Right hindlimb (tissue), 1 donor: ENCODE results near the gene ASB7.

ENCODE experiments used
- DNase-seq: peaks from one replicate; pipeline ENCODE4 v3.0.0-alpha.2; 2018

The ASB7 gene

GRCh38 chr15:100598655-100599054, 3.7 kb upstream of the ASB7 start:
- no peak for DNase-seq

GRCh38 chr15:100601163-100601562, 1.2 kb upstream of the ASB7 start:
- DNase-seq = no peak

GRCh38 chr15:100601617-100602063, 749 bp upstream of the ASB7 start:
- DNase-seq = no peak

- DNase-seq = no peak
These were observed 519 bp downstream of the ASB7 start for GRCh38 chr15:100602823-100603393.

- no peak for DNase-seq
These were observed 10.2 kb downstream of the ASB7 start for GRCh38 chr15:100612539-100612938.

GRCh38 chr15:100613208-100613607, 10.8 kb downstream of the ASB7 start:
- DNase-seq = no peak

- DNase-seq = no peak
These were observed 11.9 kb downstream of the ASB7 start for GRCh38 chr15:100614336-100614735.

- no peak for DNase-seq
These were observed 12.5 kb downstream of the ASB7 start for GRCh38 chr15:100614918-100615317.

GRCh38 chr15:100615801-100616200, 13.4 kb downstream of the ASB7 start:
- DNase-seq = no peak

GRCh38 chr15:100616700-100617099, 14.3 kb downstream of the ASB7 start:
- no peak for DNase-seq

- DNase-seq = no peak
These were observed 20.9 kb downstream of the ASB7 start for GRCh38 chr15:100623301-100623700.

- DNase-seq = peak; percentile 76
These were observed 25.5 kb downstream of the ASB7 start for GRCh38 chr15:100627789-100628395.

GRCh38 chr15:100628746-100629145, 26.4 kb downstream of the ASB7 start:
- no peak for DNase-seq

GRCh38 chr15:100631831-100632230, 29.4 kb downstream of the ASB7 start:
- DNase-seq = no peak

- no peak for DNase-seq
These were observed 31.3 kb downstream of the ASB7 start for GRCh38 chr15:100633763-100634075.

GRCh38 chr15:100635406-100636071, 33.1 kb downstream of the ASB7 start:
- DNase-seq = no peak

- no peak for DNase-seq
These were observed 35.9 kb downstream of the ASB7 start for GRCh38 chr15:100638177-100638730.

- DNase-seq = no peak
These were observed 40.0 kb downstream of the ASB7 start for GRCh38 chr15:100642213-100642949.

GRCh38 chr15:100642950-100643338, 40.6 kb downstream of the ASB7 start:
- DNase-seq = no peak

GRCh38 chr15:100645671-100646070, 43.3 kb downstream of the ASB7 start:
- no peak for DNase-seq

GRCh38 chr15:100648951-100649350, 46.6 kb downstream of the ASB7 start:
- no peak for DNase-seq

- DNase-seq = no peak
These were observed 48.3 kb downstream of the ASB7 start for GRCh38 chr15:100650685-100651084.

GRCh38 chr15:100651253-100651652, 48.9 kb downstream of the ASB7 start:
- peak; percentile 47 for DNase-seq

GRCh38 chr15:100652116-100652515, 49.7 kb downstream of the ASB7 start:
- no peak for DNase-seq
